ENCODE measurements around the gene FAM180A. TPM values are rescaled to one million over a fixed set of nuclear protein-coding genes. Genes with fewer than 3 reads are reported as not detected.

Gene FAM180A
- total RNA-seq, 1 donor from 2014 or later: 0.24 TPM

GRCh38 chr7:135707570-135707966 lies 41.0 kb downstream of the FAM180A start:
- H3K36me3 Mint-ChIP-seq (ENCODE audit: unreplicated experiment): no peaks in the 10 kb centered on the region
- H3K27ac Mint-ChIP-seq (ENCODE audit: unreplicated experiment): no peak overlapping the region
- no peaks in the 10 kb centered on the region for H3K27me3 Mint-ChIP-seq (ENCODE audit: unreplicated experiment)

DNA sequence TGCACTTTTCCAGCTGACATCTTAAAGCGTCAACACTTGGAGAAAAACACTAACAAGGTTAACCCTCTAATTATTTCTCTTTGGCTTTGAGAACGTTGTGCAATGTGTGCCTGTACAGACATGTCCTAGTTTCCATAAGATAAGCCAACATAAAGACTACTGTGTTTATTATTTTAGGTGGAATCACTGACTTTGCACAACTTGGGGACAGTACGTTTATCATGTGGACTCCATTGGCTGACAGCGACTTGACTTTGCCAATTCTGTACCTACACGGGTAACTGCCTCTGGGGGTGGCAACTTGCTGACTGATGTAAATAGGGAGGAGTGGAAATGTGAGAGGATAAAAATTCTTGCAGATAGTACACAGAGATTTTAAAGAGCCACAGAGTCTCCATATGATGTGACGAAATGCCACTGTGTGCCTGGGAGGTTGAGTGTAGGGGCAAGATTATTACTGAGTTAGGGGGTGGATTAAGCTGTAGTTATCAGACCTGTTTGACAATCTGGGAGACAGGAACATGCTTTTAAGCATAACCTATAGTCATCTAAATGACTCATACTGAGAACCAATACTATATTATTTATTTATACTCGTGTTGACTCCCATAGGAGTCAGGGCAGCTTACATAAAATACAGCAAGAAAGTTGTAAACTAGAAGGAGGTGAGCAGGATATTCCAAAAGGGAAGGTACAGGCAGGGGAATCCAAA lies 41.6 kb downstream of the FAM180A start:
- H3K27ac Mint-ChIP-seq (ENCODE audit: unreplicated experiment): no peak overlapping the region

More at GRCh38 chr7:135707570-135707966, 41.0 kb downstream of the FAM180A start:
- no peaks in the 10 kb centered on the region for H3K9me3 Mint-ChIP-seq (ENCODE audit: unreplicated experiment)
- no peak for DNase-seq (ENCODE audit: extremely low spot score, unreplicated experiment)
- TF ChIP-seq, protein P1, sequence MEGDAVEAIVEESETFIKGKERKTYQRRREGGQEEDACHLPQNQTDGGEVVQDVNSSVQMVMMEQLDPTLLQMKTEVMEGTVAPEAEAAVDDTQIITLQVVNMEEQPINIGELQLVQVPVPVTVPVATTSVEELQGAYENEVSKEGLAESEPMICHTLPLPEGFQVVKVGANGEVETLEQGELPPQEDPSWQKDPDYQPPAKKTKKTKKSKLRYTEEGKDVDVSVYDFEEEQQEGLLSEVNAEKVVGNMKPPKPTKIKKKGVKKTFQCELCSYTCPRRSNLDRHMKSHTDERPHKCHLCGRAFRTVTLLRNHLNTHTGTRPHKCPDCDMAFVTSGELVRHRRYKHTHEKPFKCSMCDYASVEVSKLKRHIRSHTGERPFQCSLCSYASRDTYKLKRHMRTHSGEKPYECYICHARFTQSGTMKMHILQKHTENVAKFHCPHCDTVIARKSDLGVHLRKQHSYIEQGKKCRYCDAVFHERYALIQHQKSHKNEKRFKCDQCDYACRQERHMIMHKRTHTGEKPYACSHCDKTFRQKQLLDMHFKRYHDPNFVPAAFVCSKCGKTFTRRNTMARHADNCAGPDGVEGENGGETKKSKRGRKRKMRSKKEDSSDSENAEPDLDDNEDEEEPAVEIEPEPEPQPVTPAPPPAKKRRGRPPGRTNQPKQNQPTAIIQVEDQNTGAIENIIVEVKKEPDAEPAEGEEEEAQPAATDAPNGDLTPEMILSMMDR (IDR thresholded peaks at IDR 0.05): no peak
- peaks cover 13% of the 10 kb centered on the region for H3K4me1 Mint-ChIP-seq (ENCODE audit: unreplicated experiment)
- no peak overlapping the region for H3K4me3 Mint-ChIP-seq (ENCODE audit: unreplicated experiment)

GRCh38 chr7:135706038-135706742 lies 42.4 kb downstream of the FAM180A start:
- H3K4me1 Mint-ChIP-seq (ENCODE audit: unreplicated experiment): peaks cover 6% of the 10 kb centered on the region
- TF ChIP-seq, protein P1 (IDR thresholded peaks at IDR 0.05): no peak
- H3K27ac Mint-ChIP-seq (ENCODE audit: unreplicated experiment): no peak overlapping the region
- no peaks in the 10 kb centered on the region for H3K9me3 Mint-ChIP-seq (ENCODE audit: unreplicated experiment)
- H3K4me3 Mint-ChIP-seq (ENCODE audit: unreplicated experiment): no peak overlapping the region
- no peaks in the 10 kb centered on the region for H3K36me3 Mint-ChIP-seq (ENCODE audit: unreplicated experiment)
- no peaks in the 10 kb centered on the region for H3K27me3 Mint-ChIP-seq (ENCODE audit: unreplicated experiment)
- DNase-seq (ENCODE audit: extremely low spot score, unreplicated experiment): no peak

More for the DNA sequence above, 41.6 kb downstream of the FAM180A start:
- no peak overlapping the region for H3K4me3 Mint-ChIP-seq (ENCODE audit: unreplicated experiment)
- DNase-seq (ENCODE audit: extremely low spot score, unreplicated experiment): no peak
- no peaks in the 10 kb centered on the region for H3K9me3 Mint-ChIP-seq (ENCODE audit: unreplicated experiment)
- H3K27me3 Mint-ChIP-seq (ENCODE audit: unreplicated experiment): no peaks in the 10 kb centered on the region
- TF ChIP-seq, protein P1 (IDR thresholded peaks at IDR 0.05): no peak
- no peaks in the 10 kb centered on the region for H3K36me3 Mint-ChIP-seq (ENCODE audit: unreplicated experiment)
- H3K4me1 Mint-ChIP-seq (ENCODE audit: unreplicated experiment): peaks cover 7% of the 10 kb centered on the region

DNA sequence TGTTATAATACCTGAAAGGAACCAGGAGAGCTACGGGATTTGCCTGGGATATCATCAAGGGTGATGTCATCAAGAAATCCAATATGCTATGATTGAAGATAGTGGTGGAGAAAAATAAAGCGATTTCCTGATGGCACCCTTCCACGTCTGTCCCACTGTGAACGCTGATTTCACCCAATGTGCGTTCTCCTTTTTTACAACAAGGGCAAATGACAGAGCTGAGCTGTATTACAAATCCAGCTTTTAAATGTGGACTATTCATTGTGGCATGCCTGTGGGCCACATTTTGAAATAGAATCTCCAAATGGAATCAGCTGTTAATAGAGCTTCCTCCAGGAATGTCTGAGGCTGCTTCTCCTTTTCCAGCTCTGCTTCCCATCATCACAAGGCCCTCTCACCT lies 43.9 kb downstream of the FAM180A start:
- Mint-ChIP-seq H3K27ac (ENCODE audit: unreplicated experiment) (no peak overlapping the region), H3K4me3 (ENCODE audit: unreplicated experiment) (no peak overlapping the region), H3K36me3 (ENCODE audit: unreplicated experiment) (peaks cover 6% of the 10 kb centered on the region), H3K27me3 (ENCODE audit: unreplicated experiment) (no peaks in the 10 kb centered on the region), H3K4me1 (ENCODE audit: unreplicated experiment) (peaks cover 6% of the 10 kb centered on the region), H3K9me3 (ENCODE audit: unreplicated experiment) (no peaks in the 10 kb centered on the region)
- TF ChIP-seq, protein P1 (IDR thresholded peaks at IDR 0.05): no peak
- DNase-seq (ENCODE audit: extremely low spot score, unreplicated experiment): no peak

GRCh38 chr7:135704074-135704473 lies 44.5 kb downstream of the FAM180A start:
- no peak overlapping the region for H3K4me3 Mint-ChIP-seq (ENCODE audit: unreplicated experiment)
- no peak overlapping the region for H3K27ac Mint-ChIP-seq (ENCODE audit: unreplicated experiment)
- TF ChIP-seq, protein P1 (IDR thresholded peaks at IDR 0.05): peak; percentile 15
- peaks cover 6% of the 10 kb centered on the region for H3K36me3 Mint-ChIP-seq (ENCODE audit: unreplicated experiment)
- no peaks in the 10 kb centered on the region for H3K27me3 Mint-ChIP-seq (ENCODE audit: unreplicated experiment)
- no peaks in the 10 kb centered on the region for H3K9me3 Mint-ChIP-seq (ENCODE audit: unreplicated experiment)
- DNase-seq (ENCODE audit: extremely low spot score, unreplicated experiment): no peak
- H3K4me1 Mint-ChIP-seq (ENCODE audit: unreplicated experiment): peaks cover 3% of the 10 kb centered on the region

All from osteocyte (in vitro differentiated cells).